CD4-positive, alpha-beta T cell (primary cell): ENCODE measurements around the gene NTSR2. TPM values are rescaled to one million over a fixed set of nuclear protein-coding genes. Genes with fewer than 3 reads are reported as not detected.

Source experiments
- ATAC-seq: fragments of 200-7000 bp; cut with Tn5 transposase; one replicate; pipeline ENCODE4 v1.10.0; 2022; ENCODE audit warnings: mild to moderate bottlenecking; ENCODE audit not compliant: poor library complexity
- CTCF ChIA-PET: fragments of 350-600 bp; sonication (Branson Sonifier 250); formaldehyde crosslinking; loops from one replicate; lab custom pipeline; 2021; ENCODE audit warnings: antibody characterized with exemption, inconsistent platforms; lab: Charles Lee
- POLR2A ChIA-PET: fragments of 350-600 bp; sonication (Branson Sonifier 250); formaldehyde crosslinking; loops from one replicate; lab custom pipeline; 2021; ENCODE audit warnings: antibody characterized with exemption, inconsistent platforms; lab: Charles Lee
- DNase-seq, 14 experiments: peaks; one replicate each; pipeline ENCODE4 v3.0.0-alpha.2; 2013 to 2020; ENCODE audit warnings: mixed read lengths in 2 of 14
- H3K27ac ChIP-seq, 2 donors: one replicate each; pipeline versions ENCODE4 v1.5.1 to v1.7.0; 2013; ENCODE audit warnings: low read length in 2 of 2, low read depth in 1 of 2, mild to moderate bottlenecking in 1 of 2
- H3K27me3 ChIP-seq, 2 experiments: 1 replicate in 1 of 2; 2 replicates in 1 of 2; pipeline versions ENCODE4 v1.6.1 to v1.7.0; 2013; ENCODE audit warnings: low read length in 2 of 2, control low read depth in 1 of 2, mild to moderate bottlenecking in 1 of 2, moderate library complexity in 1 of 2; ENCODE audit not compliant: insufficient read depth in 2 of 2, control insufficient read depth in 1 of 2
- H3K36me3 ChIP-seq: one replicate; pipeline ENCODE4 v1.6.1; 2013; ENCODE audit warnings: low read length, control low read depth; ENCODE audit not compliant: insufficient read depth
- H3K4me1 ChIP-seq: one replicate; pipeline ENCODE4 v1.6.1; 2013; ENCODE audit warnings: low read length, control low read depth; ENCODE audit not compliant: insufficient read depth
- H3K4me3 ChIP-seq: one replicate; pipeline ENCODE4 v1.5.1; 2013; ENCODE audit warnings: mild to moderate bottlenecking, low read length, moderate library complexity
- H3K9me3 ChIP-seq, 2 experiments: 1 replicate in 1 of 2; 2 replicates in 1 of 2; pipeline versions ENCODE4 v1.6.1 to v1.7.0; 2013; ENCODE audit warnings: low read length in 2 of 2, mild to moderate bottlenecking in 2 of 2, control low read depth in 1 of 2, moderate library complexity in 1 of 2; ENCODE audit not compliant: control insufficient read depth in 1 of 2, insufficient read depth in 1 of 2
- H3K27ac Mint-ChIP-seq: one replicate; pipeline ENCODE4 v1.8.0; 2020; ENCODE audit warnings: mixed read lengths
- H3K27me3 Mint-ChIP-seq: one replicate; pipeline ENCODE4 v1.8.0; 2021; ENCODE audit warnings: mixed read lengths
- H3K36me3 Mint-ChIP-seq: one replicate; pipeline ENCODE4 v1.8.0; 2021; ENCODE audit warnings: low read depth, mixed read lengths
- H3K4me1 Mint-ChIP-seq: one replicate; pipeline ENCODE4 v1.8.0; 2021; ENCODE audit warnings: low read depth, mixed read lengths
- H3K4me3 Mint-ChIP-seq: one replicate; pipeline ENCODE4 v1.8.0; 2020; ENCODE audit warnings: mild to moderate bottlenecking, mixed read lengths
- H3K9me3 Mint-ChIP-seq: one replicate; pipeline ENCODE4 v1.8.0; 2020; ENCODE audit warnings: mixed read lengths
- CTCF ChIP-seq: fragments of 200-600 bp; IDR thresholded peaks from one replicate; pipeline ENCODE4 v1.8.0; 2022; ENCODE audit warnings: antibody characterized with exemption, mild to moderate bottlenecking
- intact Hi-C, 2 experiments: fragments of 100-400 bp; cut with DNase I in 1 of 2; cut with micrococcal nuclease in 1 of 2; formaldehyde crosslinking; loops; one replicate each; pipeline versions ENCODE4 v1.15.1 to v1.9.0; 2023 to 2025; cut with DNase I, micrococcal nuclease
- total RNA-seq, 174 experiments: library from RNA in 2 of 174; stranded (reverse) in 2 of 174; gene quantifications; one replicate each; pipeline ENCODE4 v1.2.3 and lab custom pipeline; 2021 to 2026

The NTSR2 gene
- total RNA-seq, 2 experiments from 2014 or later, result not detected

GRCh38 chr2:11658208-11659114 is 11.5 kb downstream of the NTSR2 start:
- Mint-ChIP-seq H3K4me1 (no peaks in the 10 kb centered on the region), H3K36me3 (no peaks in the 10 kb centered on the region), H3K27me3 (peaks cover 47% of the 10 kb centered on the region), H3K27ac (no peak overlapping the region), H3K4me3 (no peak overlapping the region), H3K9me3 (peaks cover 3% of the 10 kb centered on the region)
- no peaks in the 10 kb centered on the region for H3K4me1 ChIP-seq
- ATAC-seq (no peak), DNase-seq (no peak)
- H3K4me3 ChIP-seq, result no peak overlapping the region
- no peak overlapping the region for H3K27ac ChIP-seq
- H3K36me3 ChIP-seq, result no peaks in the 10 kb centered on the region
- peaks cover 5 to 7% of the 10 kb centered on the region in 2 experiments for H3K27me3 ChIP-seq
- peaks cover 4 to 14% of the 10 kb centered on the region in 2 experiments for H3K9me3 ChIP-seq
- CTCF ChIA-PET, result no interaction called here
- TF ChIP-seq CTCF, result no peak
- intact Hi-C loops, result no loop called here
- POLR2A ChIA-PET, result no interaction called here

DNA sequence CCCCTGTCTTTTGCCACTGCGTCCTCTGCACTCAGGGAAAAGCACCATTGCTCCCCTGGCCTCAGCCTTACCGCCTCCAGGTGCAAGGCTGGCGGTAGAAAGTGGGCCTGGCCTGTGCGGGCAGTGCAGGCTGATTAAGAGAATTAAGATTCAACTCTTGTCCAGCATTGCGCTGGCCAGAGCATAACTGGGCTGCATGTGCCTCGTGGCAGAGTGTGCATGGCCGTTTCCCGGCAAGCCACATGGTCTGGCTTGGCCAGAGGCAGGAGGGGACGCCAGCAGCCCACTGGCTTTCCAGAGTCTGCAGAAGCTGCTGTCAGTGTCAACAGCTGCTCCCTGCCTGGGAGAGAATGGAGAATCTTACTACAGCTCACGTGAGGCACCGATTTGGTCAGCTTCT is 12.3 kb downstream of the NTSR2 start:
- ChIA-PET CTCF (no interaction called here), POLR2A (no interaction called here)
- Mint-ChIP-seq H3K36me3 (no peaks in the 10 kb centered on the region), H3K27ac (no peak overlapping the region), H3K4me3 (no peak overlapping the region), H3K4me1 (no peaks in the 10 kb centered on the region), H3K9me3 (peaks cover 3% of the 10 kb centered on the region), H3K27me3 (peaks cover 47% of the 10 kb centered on the region)
- intact Hi-C loops, result no loop called here
- ATAC-seq (no peak), DNase-seq (no peak)
- Histone ChIP-seq H3K4me3 (no peak overlapping the region), H3K36me3 (no peaks in the 10 kb centered on the region), H3K27me3 (peaks cover 5 to 7% of the 10 kb centered on the region in 2 experiments), H3K27ac (no peak overlapping the region), H3K4me1 (no peaks in the 10 kb centered on the region), H3K9me3 (peaks cover under 1 to 10% of the 10 kb centered on the region in 2 experiments)
- TF ChIP-seq CTCF, result no peak

DNA sequence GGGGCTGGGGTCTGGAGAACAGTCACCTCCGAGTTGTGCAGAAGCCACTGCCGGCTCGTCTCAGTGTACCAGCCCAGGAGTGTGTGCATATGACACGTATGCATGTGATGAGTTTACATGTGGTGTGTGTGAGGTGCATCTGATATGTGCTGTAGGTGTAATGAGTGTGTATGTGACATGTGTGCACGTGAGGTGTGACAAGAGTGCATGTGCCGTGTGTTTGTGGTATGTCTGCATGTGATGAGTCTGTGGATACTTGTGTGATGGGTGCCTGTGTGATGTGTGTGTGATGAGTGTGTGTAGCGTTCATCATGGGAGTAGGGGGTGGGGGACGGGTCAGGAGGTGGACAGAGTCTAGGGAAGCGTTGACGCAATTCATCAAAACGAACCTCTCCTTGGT is 12.8 kb downstream of the NTSR2 start:
- no peak overlapping the region for H3K4me3 ChIP-seq
- peaks cover 46% of the 10 kb centered on the region for H3K27me3 Mint-ChIP-seq
- POLR2A ChIA-PET, result no interaction called here
- no peak overlapping the region for H3K27ac Mint-ChIP-seq
- H3K4me1 Mint-ChIP-seq, result no peaks in the 10 kb centered on the region
- H3K36me3 Mint-ChIP-seq, result no peaks in the 10 kb centered on the region
- H3K9me3 ChIP-seq, result peaks cover 0 to 6% of the 10 kb centered on the region in 2 experiments
- no peak overlapping the region for H3K4me3 Mint-ChIP-seq
- no peak for ATAC-seq
- peaks cover 1% of the 10 kb centered on the region for H3K9me3 Mint-ChIP-seq
- no peak for DNase-seq
- no peaks in the 10 kb centered on the region for H3K4me1 ChIP-seq
- no peak for TF ChIP-seq CTCF
- CTCF ChIA-PET, result no interaction called here
- no peaks in the 10 kb centered on the region for H3K36me3 ChIP-seq
- H3K27ac ChIP-seq, result no peak overlapping the region
- peaks cover 5 to 7% of the 10 kb centered on the region in 2 experiments for H3K27me3 ChIP-seq
- intact Hi-C loops, result no loop called here
